Upper lobe of right lung (tissue), 1 donor: ENCODE data around the gene DAAM1. TPM values are rescaled to one million over a fixed set of nuclear protein-coding genes. Genes with fewer than 3 reads are reported as not detected.
A peak's percentile ranks its signal among the peaks of the same experiment; 100 is the strongest.

Experiments used
- ATAC-seq: fragments of 200-7000 bp; cut with Tn5 transposase; one replicate; pipeline ENCODE4 v1.9.1; 2020; ENCODE audit warnings: mild to moderate bottlenecking, moderate library complexity
- DNase-seq: peaks from one replicate; pipeline ENCODE4 v3.0.0-alpha.2; 2020
- H3K27ac ChIP-seq: fragments of 200-600 bp; one replicate; pipeline ENCODE4 v1.8.0; 2022
- H3K27me3 ChIP-seq: fragments of 200-600 bp; one replicate; pipeline ENCODE4 v1.8.0; 2022; ENCODE audit warnings: mild to moderate bottlenecking
- H3K36me3 ChIP-seq: fragments of 200-600 bp; one replicate; pipeline ENCODE4 v1.8.0; 2022
- H3K4me1 ChIP-seq: fragments of 200-600 bp; one replicate; pipeline ENCODE4 v1.8.0; 2022
- H3K4me3 ChIP-seq: fragments of 200-600 bp; one replicate; pipeline ENCODE4 v1.8.0; 2022; ENCODE audit warnings: mild to moderate bottlenecking
- H3K9me3 ChIP-seq: fragments of 200-600 bp; one replicate; pipeline ENCODE4 v1.8.0; 2022
- CTCF ChIP-seq: fragments of 200-600 bp; IDR thresholded peaks from one replicate; pipeline ENCODE4 v1.8.0; 2022; ENCODE audit warnings: antibody characterized with exemption
- intact Hi-C: fragments of 100-400 bp; cut with DNase I; formaldehyde crosslinking; loops from one replicate; pipeline ENCODE4 v1.11.0; 2022
- total RNA-seq: library from RNA; stranded (reverse); fragmentation: NEBNext Ultra II Directional; extraction: Animal tissue kit (Norgen Biotek cat#: 25700); gene quantifications from one replicate; pipeline ENCODE4 v1.2.1, GENCODE V29; 2021
- donor health status: DM: no; HTN: yes; CAD: no; lungs with severe emphysema.

Gene DAAM1
- total RNA-seq, 1 donor from 2014 or later = 51.2 TPM

- Histone ChIP-seq H3K4me3 (no peak overlapping the region), H3K4me1 (peaks cover 23% of the 10 kb centered on the region), H3K36me3 (peaks cover 1% of the 10 kb centered on the region), H3K9me3 (no peaks in the 10 kb centered on the region), H3K27me3 (no peaks in the 10 kb centered on the region), H3K27ac (no peak overlapping the region)
- no peak for TF ChIP-seq CTCF
- ATAC-seq = peak; percentile 55
- no peak for DNase-seq
- intact Hi-C loops = no loop called here
Observed at GRCh38 chr14:59297071-59297776, 108.8 kb downstream of the DAAM1 start.

GRCh38 chr14:59299731-59300130, 111.3 kb downstream of the DAAM1 start:
- TF ChIP-seq CTCF = no peak
- Histone ChIP-seq H3K27ac (no peak overlapping the region), H3K4me3 (no peak overlapping the region), H3K4me1 (peaks cover 12% of the 10 kb centered on the region), H3K27me3 (no peaks in the 10 kb centered on the region), H3K36me3 (no peaks in the 10 kb centered on the region), H3K9me3 (no peaks in the 10 kb centered on the region)
- intact Hi-C loops = no loop called here
- ATAC-seq (no peak), DNase-seq (no peak)

- Histone ChIP-seq H3K4me1 (peaks cover 27% of the 10 kb centered on the region), H3K27ac (no peak overlapping the region), H3K4me3 (no peak overlapping the region), H3K27me3 (no peaks in the 10 kb centered on the region), H3K36me3 (no peaks in the 10 kb centered on the region), H3K9me3 (no peaks in the 10 kb centered on the region)
- ATAC-seq (no peak), DNase-seq (no peak)
- intact Hi-C loops = no loop called here
- TF ChIP-seq CTCF = no peak
Observed at GRCh38 chr14:59301354-59301753, 112.9 kb downstream of the DAAM1 start.

- no peak overlapping the region for H3K4me3 ChIP-seq
- intact Hi-C loops = no loop called here
- H3K27ac ChIP-seq = no peak overlapping the region
- H3K36me3 ChIP-seq = no peaks in the 10 kb centered on the region
- no peaks in the 10 kb centered on the region for H3K9me3 ChIP-seq
- TF ChIP-seq CTCF = no peak
- no peaks in the 10 kb centered on the region for H3K27me3 ChIP-seq
- ATAC-seq (no peak), DNase-seq (no peak)
- peaks cover 27% of the 10 kb centered on the region for H3K4me1 ChIP-seq
Observed at GRCh38 chr14:59302313-59302712, 113.8 kb downstream of the DAAM1 start.

GRCh38 chr14:59303216-59303615, 114.7 kb downstream of the DAAM1 start:
- no peak for TF ChIP-seq CTCF
- no peak overlapping the region for H3K27ac ChIP-seq
- peaks cover 20% of the 10 kb centered on the region for H3K4me1 ChIP-seq
- no peak overlapping the region for H3K4me3 ChIP-seq
- intact Hi-C loops = no loop called here
- ATAC-seq (no peak), DNase-seq (no peak)
- no peaks in the 10 kb centered on the region for H3K36me3 ChIP-seq
- H3K27me3 ChIP-seq = no peaks in the 10 kb centered on the region
- H3K9me3 ChIP-seq = no peaks in the 10 kb centered on the region

GRCh38 chr14:59305231-59305630, 116.8 kb downstream of the DAAM1 start:
- peaks cover 25% of the 10 kb centered on the region for H3K4me1 ChIP-seq
- intact Hi-C loops = no loop called here

More at GRCh38 chr14:59305231-59305630, 116.8 kb downstream of the DAAM1 start:
- Histone ChIP-seq H3K36me3 (no peaks in the 10 kb centered on the region), H3K27me3 (no peaks in the 10 kb centered on the region), H3K9me3 (no peaks in the 10 kb centered on the region), H3K27ac (no peak overlapping the region), H3K4me3 (no peak overlapping the region)
- no peak for TF ChIP-seq CTCF
- DNase-seq = no peak
- no peak for ATAC-seq
